Measurements from ENCODE around the gene SIRT7.

Gene SIRT7

DNA sequence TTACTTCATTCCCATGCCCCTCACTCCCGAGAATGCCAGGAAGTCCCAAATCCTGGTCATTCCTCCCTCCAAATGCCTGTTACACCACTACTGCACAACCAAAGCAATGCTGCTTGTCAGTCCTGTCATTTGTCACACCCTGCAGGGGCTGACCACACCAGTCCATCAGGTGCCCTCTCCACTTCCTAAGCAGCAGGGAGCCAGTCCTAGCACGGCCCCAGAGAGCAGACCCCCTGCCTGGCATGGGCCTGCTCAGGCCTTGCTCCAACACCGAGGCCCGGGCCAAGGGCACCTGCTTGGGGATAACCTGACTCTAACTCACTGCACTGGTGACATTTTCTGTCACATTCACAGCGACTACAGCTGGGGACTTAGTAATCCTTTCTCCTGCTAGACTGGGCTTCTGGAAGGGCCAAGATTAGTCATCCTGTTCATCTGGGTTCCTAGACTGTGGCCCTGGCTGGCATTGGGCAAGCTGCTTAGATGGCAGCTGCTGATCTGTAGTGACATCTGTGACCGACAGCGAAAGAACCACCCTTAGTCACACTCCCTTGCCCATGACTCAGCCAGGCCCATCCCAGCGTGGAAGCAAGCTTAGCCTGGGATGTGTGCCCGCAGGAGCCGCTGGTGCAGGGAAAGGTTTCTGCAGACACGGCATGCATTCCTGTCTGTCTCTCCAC lies 32.0 kb downstream of the SIRT7 start:
- peak; percentile 11 for DNase-seq (ENCODE audit: low read depth)

DNA sequence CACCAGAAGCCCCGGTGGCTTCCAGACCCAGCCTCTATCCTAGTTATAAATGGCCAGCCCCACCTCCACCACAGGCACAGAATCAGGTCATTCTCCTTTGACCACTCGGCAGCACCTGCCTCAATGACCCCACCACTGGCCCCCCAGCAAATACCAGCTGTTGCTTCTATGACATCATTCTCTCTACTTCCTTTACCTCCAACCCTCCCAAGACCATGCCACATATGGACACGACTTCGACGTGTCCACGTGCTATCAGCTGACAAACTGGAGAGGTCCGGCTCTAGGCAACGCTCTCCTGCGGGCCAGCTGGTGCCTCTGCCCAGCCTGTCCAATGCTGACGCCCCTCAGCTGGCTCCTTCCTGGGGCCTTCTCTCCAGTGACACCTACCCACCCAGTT lies 32.5 kb downstream of the SIRT7 start:
- no peak for DNase-seq (ENCODE audit: low read depth)

DNA sequence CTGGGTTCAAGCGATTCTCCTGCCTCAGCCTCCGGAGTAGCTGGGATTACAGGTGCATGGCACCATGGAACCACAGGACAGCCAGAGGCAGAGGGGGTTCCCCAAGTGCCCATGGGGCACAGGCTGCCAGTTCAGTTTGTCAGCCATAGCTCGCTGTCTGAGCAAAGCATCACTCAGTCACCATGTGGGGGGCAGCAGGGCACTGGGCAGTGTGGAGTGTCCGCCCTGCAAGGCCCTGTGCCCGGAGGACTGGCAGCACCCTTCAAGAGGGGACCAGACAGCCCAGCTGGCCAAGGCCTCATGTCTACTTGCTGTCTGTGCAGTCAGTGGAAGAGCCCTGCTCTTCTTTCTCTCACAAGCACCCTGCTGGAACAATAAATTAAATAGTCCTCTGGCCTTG lies 33.0 kb downstream of the SIRT7 start:
- no peak for DNase-seq (ENCODE audit: low read depth)

DNA sequence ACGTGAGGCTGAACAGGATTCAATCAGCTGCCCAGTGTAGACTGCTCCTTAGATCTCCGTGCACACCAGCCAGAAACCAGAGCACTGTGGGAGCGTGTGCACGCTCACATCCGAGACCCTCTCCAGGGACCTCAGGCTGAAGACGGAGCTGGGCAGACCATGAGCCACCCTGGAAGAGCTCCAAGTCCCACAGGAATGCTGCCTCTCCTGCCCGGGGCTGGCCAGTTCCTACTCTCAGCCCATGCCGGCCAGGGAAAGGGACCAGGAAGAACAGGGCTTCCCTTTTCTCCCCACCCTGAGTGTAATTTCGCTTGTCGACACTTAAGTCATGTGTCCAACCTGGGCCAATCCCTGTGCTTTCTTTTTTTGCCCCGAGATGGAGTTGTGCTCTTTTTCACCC lies 33.5 kb downstream of the SIRT7 start:
- no peak for DNase-seq (ENCODE audit: low read depth)

DNA sequence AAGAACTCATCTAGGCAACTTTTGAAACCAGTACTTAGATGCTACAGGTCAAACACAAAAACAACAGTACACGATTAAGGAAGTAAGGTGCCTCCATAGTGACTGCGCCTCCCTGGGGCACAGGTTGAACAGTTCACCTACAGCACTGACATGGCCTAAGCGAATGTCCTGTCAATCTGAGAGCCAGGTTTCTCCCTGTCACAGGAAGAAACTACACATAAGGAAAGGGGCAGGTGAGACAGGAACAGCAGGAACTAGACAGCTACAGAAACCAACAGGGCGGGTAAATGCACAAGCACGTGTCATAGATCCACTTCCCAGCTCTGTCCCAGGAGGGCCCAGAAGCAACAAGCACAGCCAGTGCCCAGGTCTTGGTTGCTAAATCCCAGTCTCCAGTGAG lies 38.9 kb downstream of the SIRT7 start:
- DNase-seq (ENCODE audit: low read depth), result no peak

DNA sequence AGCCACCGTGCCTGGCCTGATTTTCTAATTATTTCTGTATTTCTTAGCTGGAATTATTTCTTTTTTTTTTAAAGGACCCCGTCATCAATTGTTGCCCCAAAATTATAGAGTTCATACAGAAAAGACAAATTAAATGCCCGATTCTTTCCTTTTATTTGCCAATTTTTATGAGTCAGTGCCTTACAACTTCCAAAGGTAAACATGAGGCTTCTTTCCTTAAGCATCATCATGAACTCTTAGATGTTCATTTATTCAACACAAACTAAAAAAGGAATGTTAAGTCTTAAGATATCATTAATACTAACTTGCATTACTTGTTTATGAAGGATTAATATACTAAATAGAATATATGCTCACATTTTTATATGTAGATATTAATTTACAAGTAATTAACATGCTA lies 39.7 kb downstream of the SIRT7 start:
- peak; percentile 24 for DNase-seq (ENCODE audit: low read depth)

DNA sequence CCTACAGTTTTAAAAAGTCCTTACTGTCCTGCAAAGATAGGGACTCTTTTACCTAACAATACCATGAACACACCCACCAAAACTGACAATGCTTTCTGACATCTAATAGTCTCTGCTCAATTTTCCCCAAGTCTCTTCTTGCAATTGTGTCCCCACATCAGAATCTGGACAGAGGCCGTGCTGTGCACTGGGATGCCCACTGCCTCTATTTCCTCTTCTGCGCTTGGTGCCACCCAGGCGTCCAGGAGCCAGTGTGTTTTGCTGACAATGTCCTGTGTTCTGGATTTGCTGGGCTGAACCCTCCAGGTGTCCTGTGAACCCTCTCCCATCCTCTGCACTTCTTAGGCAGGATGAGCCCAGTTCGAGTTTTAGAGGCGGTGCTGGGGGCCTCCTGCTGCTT lies 40.4 kb downstream of the SIRT7 start:
- DNase-seq (ENCODE audit: low read depth), result no peak

DNA sequence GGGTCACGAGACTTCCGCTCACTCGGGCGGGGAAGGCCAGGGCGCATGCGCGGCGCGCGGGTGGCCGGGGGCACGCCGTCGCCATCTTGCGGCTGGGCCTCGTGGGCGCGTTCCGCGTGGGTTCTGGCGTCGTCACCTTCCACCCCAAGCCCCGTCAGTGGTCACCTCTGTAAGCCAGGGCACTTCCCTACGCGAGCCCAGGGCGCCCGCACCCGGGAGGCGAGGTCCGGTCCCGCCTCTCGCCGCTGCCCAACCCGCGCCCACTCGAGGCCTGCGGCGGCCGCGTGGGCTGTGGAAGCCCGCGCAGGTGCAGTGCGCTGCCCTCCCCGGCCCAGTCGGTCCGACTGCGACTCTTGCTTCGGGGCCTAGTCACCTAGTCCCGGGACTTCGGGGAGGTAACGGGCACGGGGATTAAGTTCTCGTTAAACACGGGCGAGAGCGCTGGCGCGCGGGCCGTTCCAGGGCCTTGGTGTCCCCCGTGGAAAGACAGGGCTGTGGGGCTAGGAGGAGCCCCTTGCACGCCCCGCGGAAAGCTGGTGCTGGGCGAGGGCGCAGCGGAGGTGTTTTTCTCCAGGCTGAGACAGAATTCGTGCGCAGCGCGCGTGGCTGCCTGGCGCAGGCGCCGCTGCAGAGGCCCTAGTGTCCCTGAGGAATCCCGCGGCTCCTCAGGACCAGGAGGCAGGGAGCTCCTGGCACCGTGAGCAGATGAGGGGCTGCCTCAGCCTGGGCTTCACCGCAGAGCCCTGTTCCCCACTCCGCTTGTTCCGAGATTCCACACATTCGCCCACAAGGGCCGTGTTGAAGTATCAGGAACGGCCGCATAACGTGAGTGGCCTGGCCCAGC lies 46.4 kb downstream of the SIRT7 start:
- DNase-seq (ENCODE audit: low read depth), result peak; percentile 76

DNA sequence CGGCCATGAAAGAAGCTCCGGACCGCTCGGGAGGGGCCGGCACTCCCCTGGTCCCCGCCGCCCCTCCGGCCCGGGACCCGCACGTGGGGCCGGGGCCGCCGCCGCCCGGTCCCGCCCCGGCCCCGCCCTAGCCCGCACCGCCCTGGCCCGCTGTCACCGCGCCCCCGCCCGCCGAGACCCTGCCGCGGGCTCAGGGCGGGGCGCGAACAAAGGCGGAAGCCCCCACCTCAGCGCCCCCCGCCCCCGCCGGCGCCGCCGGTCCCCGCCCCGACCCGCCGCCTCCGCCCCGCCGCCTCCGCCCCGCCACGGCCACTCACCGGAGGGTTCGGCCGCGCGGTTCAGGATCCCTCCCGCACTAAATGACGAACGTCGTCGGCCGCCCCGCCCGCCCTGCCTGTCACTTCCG lies 47.0 kb downstream of the SIRT7 start, which contains the start of gene ARHGDIA:
TSS of gene ARHGDIA (minus strand) at position 357 of the 406 bp plus-strand sequence. CDS start 1,407 bp downstream, outside the sequence.
- no peak for DNase-seq (ENCODE audit: low read depth)

DNA sequence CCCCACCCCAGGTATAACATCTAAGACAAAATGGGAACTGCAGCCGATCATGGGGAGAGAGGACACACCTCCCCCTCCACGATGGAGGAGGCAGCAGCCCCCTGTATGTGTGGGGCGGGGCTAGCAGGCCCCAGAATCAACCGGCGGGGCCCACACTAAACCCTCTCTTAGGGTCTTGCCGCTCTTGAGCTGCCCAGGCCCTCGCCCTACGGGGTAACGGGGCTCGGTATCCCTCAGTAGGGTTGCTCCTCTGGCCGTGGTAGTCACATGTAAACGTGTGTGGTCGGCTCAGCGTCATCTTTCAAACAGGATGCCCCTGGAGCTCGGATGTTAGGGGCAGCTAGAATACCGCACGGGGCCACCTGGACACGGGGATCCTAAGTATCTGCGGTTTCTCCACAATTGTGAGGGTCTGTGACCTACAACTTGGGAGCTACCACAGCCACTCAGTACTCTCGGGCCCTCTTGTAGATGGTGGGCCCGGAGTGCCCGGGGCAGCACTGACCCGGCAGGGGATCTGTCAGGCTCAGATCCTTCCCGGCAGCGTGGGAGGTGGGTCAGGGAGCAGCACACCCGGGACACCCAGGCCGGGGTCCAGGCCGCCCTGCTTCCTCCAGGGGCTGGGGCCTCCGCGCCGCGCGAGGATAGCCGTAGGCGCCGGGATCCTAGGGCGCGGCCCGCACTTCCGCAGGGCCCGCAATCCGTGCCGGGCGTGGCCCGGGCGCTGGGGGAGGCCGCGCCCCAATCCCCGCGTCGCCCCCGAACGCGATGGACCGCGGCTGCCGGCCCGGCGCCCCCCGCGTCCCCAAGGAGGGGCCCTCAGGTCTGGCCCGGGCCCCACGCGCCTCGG lies 47.6 kb downstream of the SIRT7 start:
- peak; percentile 74 for DNase-seq (ENCODE audit: low read depth)

DNA sequence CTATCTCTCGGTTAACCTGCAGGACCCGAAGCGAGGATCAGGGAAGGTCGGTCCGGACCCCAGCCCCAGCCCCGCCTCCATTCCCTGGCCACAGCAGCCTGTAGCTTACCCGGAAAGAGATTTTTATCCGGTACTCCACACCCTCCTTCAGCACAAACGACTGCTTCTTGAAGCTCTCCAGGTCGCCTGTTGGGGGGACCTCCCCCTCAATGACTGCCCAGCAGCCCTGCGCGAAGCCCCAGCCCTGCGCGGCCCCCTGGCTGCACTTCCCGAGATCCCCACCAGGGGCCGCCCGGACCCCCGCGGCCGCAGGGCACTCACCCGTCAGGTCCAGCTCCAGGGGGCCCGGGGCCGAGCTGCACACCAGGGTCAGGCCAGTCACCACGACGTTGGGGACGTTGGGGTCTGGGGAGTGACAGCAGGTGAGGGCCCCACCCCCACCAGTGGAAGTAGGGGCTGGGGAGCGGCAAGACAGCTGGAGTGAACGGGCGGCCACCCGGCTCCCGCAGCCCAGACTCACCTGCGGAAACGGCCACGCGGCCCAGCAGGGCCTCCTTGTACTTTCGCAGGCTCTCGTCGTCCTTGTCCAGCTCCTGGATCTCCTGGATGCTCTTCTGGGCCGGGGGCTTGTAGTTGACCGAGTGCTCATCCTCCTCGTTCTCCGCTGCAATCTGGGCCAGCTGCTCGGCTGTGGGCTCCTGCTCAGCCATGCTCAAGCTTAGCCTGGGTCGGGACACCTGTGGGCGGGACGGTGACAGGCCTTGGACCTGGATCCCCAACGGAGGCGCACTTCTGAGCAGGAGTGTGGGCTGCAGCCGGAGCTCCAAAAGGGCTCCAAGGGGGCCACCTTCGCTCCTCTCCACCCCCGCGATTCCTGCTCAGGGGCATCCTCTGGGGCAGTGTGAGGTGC lies 48.5 kb downstream of the SIRT7 start:
- peak; percentile 23 for DNase-seq (ENCODE audit: low read depth)

DNA sequence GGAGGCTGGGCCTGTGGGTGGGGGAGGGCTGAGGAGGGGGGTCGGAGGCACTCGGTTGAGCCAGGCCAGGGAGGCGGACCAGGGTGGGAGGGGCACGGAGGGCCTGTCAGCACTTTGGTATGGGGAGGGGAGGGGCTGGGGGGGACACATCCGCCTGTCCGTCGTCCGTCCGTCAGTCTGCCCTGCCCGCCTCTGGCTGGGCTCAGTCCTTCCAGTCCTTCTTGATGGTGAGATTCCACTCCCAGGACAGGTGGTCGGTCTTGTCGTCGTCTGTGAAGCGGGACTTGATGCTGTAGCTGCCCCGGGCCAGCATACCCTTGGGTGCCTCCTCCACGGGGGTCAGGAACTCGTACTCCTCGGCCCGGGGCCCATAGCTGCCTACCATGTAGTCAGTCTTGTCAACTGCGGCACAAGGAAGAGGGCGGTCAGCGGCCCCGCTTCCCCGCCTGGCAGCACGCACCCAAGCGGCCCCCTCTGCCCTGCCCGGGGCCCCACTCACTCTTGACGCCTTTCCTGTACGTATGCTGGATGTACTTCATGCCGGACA lies 49.2 kb downstream of the SIRT7 start:
- DNase-seq (ENCODE audit: low read depth), result peak; percentile 93

DNA sequence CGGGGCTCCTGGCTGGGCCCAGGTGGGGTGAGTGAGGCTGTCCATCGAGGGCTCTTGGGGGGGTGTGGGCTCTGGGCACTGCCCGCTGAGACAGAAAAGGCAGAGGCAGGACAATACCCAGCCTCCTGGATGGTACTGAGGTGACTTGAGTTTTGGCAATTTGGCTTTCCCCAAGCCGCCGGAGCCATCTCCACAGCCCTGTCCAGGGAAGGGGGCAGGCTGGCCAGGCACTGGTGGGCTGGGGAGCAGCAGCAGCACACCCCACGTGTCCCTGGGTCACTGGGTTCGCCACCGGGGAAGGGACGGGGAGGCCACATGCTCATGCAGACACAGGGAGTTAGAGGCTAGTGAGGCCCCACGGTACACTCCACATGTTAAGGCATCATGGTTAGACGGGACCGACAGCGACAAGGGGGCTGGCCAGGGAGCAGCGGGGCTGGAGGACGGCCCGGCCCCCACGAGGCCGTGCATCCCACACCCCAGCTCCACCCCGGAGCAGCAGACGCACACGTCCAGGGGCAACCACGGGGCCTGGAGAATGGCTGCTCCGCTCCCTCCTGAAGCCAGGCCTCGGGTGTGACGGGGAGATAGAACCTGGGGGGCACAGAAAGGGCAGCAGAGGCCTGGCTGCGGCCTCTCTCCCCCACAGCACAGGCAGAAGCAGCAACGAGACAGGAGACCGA lies 49.8 kb downstream of the SIRT7 start:
- DNase-seq (ENCODE audit: low read depth), result no peak

DNA sequence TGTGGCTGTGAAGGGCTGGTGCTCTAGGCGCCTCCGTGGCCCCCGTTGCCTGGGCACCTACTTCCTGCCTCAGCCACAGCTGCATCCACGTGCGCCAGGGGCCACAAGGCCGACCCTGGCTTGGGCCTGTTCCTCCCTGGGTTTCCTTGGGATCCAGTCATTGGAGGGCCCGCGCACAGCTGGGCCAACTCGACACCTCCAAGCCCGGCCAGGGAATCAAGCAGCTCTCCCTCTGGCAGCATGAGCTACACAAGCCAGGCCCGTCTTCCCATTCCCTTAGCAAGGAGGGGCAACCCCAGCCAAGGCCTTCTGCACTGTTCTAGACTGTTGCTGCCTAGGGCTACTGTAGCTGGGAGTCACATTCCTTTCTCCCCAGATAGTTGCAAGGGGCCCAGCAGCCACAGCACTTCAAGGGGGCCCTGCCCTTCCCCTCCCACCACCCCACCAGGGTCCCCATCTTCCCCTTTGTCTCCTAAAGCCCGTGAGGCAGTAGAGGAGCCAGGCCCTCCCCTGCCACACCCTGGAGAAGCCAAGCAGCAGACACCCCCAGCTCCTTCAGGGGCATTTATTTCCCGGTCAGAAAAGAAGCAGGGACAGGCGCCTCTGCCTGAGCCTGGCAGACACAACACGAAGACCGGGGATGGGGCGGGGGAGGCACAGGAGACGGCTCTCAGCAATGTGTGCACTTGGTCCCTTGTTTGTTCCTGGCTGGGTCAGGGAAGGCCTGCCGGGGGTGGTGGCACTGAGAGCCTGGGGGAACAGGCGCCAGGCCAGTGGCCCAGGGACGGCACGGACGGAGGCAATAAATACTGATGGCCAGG lies 50.6 kb downstream of the SIRT7 start:
- DNase-seq (ENCODE audit: low read depth), result peak; percentile 58

DNA sequence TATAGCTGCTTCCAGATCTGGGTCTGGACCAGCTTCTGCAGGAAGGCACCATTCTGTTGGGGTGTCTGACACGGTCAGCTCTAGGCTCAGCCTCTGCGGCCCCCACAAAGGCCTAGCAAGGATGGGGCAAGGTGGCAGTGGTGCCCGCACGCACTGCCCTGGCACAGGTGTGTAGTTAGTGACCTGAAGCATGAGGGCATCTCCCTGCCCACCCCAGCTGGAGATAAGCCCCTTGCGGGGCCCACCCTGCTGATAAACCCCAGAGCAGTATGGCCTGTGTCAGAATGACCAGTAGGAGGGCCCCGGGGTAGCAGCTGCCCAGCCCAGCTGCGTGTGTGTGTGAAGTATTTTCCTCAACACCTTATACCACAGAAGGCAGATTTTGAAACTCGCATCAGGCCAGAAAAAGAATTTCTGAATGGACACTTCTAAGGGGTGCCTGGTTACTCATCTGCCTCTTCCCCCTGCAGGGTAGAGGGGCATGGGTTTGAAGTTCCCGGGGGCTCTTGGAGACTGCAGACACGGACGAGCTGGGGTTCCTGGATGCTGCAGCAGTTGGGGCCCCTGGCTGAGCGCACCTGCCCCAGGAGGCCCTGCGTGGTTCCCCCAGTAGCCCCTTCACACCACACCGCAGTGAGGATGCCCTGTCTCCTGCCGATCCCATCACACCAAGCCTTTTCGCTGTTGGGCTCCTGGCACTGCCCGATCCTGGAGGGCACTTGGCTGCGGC lies 51.4 kb downstream of the SIRT7 start:
- DNase-seq (ENCODE audit: low read depth), result peak; percentile 24

DNA sequence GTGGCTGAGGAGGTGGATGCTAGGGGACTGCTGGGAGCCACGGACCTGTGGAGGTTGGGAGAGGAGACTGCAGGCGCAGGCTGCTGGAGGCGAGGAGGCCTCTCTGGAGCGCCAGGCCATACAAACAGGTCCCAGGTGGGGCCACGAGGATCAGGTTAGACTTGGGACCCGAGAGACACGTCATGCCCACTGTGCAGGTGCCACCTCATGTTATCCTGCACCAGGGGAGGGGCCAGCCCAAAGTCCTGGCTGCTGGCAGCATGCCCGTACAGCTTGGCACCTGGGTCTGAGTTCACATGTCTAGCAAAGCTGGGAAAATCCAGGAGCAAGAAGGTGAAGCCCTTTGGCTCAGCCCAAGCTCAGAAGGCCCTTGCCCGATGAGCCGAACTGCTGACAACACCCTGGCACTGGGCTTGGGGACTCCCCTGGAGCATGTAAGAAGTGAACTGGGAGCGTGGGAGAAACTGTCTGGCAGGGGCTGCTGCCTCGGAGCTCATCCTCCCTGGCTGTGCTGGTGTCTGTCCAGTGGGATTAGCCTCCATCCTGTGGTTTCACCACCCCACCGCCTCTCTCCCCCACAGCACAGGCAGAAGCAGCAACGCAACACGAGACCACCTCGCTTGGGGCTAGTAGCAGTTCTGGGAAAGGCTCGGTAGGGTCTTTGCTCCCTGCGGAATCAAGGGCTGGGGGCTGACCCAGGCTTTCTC lies 52.1 kb downstream of the SIRT7 start:
- DNase-seq (ENCODE audit: low read depth), result peak; percentile 44

DNA sequence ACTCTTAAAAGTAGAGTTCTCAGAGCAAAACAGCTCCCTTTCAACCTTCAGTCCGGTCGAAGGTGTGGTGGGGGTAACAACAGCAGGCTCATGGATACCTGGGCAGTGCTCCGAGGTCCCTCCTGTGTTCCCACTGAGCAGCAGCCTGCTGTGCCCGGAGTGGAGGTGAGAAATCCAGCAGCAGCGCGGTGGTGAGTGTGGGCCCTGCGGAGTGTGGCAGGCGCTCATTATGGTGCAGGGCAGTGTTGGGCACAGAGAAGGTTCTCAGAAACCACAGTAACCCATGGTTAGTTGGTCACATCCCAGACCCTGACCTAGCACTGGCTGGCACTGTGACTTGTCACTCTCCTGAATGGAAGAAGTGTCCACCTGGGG lies 52.6 kb downstream of the SIRT7 start:
- DNase-seq (ENCODE audit: low read depth), result no peak

Data from iris pigment epithelial cell (primary cell).